Activated CD8-positive, alpha-beta T cell treated with anti-CD3 and anti-CD28 coated beads for 36 hours (primary cell): ENCODE results near the gene EIF1AY. TPM values are rescaled to one million over a fixed set of nuclear protein-coding genes. Genes with fewer than 3 reads are reported as not detected.

Experiments
- ATAC-seq: fragments of 200-7000 bp; cut with Tn5 transposase; one replicate; pipeline ENCODE4 v1.10.0; 2021; ENCODE audit warnings: mild to moderate bottlenecking, moderate library complexity
- CTCF ChIA-PET: fragments of 350-600 bp; sonication (Branson Sonifier 250); formaldehyde crosslinking; loops from one replicate; lab custom pipeline; 2021; ENCODE audit warnings: antibody characterized with exemption; lab: Charles Lee
- POLR2A ChIA-PET: fragments of 350-600 bp; sonication (Branson Sonifier 250); formaldehyde crosslinking; loops from one replicate; lab custom pipeline; 2021; ENCODE audit warnings: antibody characterized with exemption; lab: Charles Lee
- DNase-seq: peaks from one replicate; pipeline ENCODE4 v3.0.0-alpha.2; 2020
- H3K27ac Mint-ChIP-seq: one replicate; pipeline ENCODE4 v1.8.0; 2021; ENCODE audit warnings: mild to moderate bottlenecking, mixed read lengths
- H3K27me3 Mint-ChIP-seq: one replicate; pipeline ENCODE4 v1.8.0; 2021; ENCODE audit warnings: mixed read lengths
- H3K36me3 Mint-ChIP-seq: one replicate; pipeline ENCODE4 v1.8.0; 2021; ENCODE audit warnings: low read depth, mixed read lengths
- H3K4me1 Mint-ChIP-seq: one replicate; pipeline ENCODE4 v1.8.0; 2021; ENCODE audit warnings: low read depth, mixed read lengths
- H3K4me3 Mint-ChIP-seq: one replicate; pipeline ENCODE4 v1.8.0; 2021; ENCODE audit warnings: mild to moderate bottlenecking, moderate library complexity, mixed read lengths
- H3K9me3 Mint-ChIP-seq: one replicate; pipeline ENCODE4 v1.8.0; 2021; ENCODE audit warnings: mixed read lengths
- intact Hi-C: fragments of 100-400 bp; cut with micrococcal nuclease; formaldehyde crosslinking; loops from one replicate; pipeline ENCODE4 v1.10.0; 2022
- total RNA-seq, 2 experiments: library from RNA; stranded (reverse); gene quantifications; one replicate each; pipeline ENCODE4 v1.2.3, GENCODE V29; 2021
- TF ChIP-seq, protein P1 (sequence below): fragments of 200-600 bp; IDR thresholded peaks from one replicate; pipeline ENCODE4 v1.8.0; 2022; ENCODE audit warnings: antibody characterized with exemption, mild to moderate bottlenecking

The EIF1AY gene
- total RNA-seq, 2 experiments from 2014 or later = 89.8 to 92.0 TPM

DNA sequence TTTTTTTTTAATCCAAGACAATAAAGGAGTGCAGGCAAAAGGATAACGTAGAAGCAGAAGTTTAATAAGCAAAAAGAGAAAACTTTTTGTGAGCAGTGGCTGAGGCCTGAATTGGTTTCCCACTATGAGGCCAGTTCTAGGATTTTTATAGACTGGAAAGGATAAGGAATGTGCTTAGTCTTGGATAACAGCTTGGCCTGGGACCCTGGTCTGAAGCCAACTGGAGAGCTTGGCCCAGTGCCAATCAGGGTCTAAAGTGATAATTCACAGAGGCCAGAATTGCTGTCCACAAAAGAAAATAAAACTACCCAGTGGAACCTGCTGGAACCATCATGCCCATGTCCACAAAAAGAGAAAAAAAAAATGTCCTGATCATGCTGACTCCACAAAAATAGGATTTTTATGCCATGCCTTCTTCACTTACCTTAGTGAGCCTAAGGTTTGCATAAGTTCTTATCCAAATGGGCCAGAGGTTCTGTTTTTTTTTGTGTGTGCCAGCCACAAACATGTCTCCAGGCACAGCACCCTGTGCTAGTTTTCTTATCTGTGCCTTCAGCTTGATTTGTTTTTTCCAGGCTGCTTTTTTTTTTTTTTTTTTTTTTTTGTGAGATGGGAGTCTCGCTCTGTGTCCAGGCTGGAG lies 15.6 kb upstream of the EIF1AY start:
- intact Hi-C loops = no loop called here
- Mint-ChIP-seq H3K9me3 (no peaks in the 10 kb centered on the region), H3K4me1 (no peaks in the 10 kb centered on the region), H3K4me3 (no peak overlapping the region), H3K27me3 (no peaks in the 10 kb centered on the region), H3K27ac (no peak overlapping the region), H3K36me3 (no peaks in the 10 kb centered on the region)
- no peak for ATAC-seq
- CTCF ChIA-PET = interaction anchor here (0.9 kb wide), 1 partner anchor 182 kb away, joined by 3 read pairs; no protein-coding TSS in a partner anchor
- TF ChIP-seq, protein P1, sequence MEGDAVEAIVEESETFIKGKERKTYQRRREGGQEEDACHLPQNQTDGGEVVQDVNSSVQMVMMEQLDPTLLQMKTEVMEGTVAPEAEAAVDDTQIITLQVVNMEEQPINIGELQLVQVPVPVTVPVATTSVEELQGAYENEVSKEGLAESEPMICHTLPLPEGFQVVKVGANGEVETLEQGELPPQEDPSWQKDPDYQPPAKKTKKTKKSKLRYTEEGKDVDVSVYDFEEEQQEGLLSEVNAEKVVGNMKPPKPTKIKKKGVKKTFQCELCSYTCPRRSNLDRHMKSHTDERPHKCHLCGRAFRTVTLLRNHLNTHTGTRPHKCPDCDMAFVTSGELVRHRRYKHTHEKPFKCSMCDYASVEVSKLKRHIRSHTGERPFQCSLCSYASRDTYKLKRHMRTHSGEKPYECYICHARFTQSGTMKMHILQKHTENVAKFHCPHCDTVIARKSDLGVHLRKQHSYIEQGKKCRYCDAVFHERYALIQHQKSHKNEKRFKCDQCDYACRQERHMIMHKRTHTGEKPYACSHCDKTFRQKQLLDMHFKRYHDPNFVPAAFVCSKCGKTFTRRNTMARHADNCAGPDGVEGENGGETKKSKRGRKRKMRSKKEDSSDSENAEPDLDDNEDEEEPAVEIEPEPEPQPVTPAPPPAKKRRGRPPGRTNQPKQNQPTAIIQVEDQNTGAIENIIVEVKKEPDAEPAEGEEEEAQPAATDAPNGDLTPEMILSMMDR = no peak
- POLR2A ChIA-PET = no interaction called here
- DNase-seq = no peak

DNA sequence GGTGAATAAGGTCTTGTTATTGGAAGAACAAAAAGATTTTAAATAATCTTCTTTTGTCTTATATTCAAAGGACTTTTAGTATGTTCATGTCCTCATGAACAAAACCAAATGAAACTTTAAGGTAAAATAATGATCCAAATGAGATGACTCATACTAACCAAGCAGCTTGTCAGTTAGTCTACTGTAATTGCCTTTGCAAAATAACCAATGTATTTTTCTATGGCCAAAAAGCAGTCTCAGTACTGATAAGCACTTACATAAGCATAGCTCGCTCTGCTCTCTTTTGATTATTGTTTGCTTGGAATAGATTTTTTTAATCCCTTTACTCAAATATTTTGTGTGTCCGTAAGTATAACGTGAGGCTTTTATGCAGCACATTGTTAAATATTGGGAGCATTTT lies 4.3 kb upstream of the EIF1AY start:
- POLR2A ChIA-PET = no interaction called here
- Mint-ChIP-seq H3K36me3 (peaks cover 4% of the 10 kb centered on the region), H3K27me3 (no peaks in the 10 kb centered on the region), H3K4me1 (peaks cover 11% of the 10 kb centered on the region), H3K4me3 (no peak overlapping the region), H3K9me3 (peaks cover 1% of the 10 kb centered on the region), H3K27ac (no peak overlapping the region)
- DNase-seq (no peak), ATAC-seq (no peak)
- intact Hi-C loops = loop anchor here (10.0 kb wide), 1 partner anchor 173 kb away; no protein-coding TSS in a partner anchor
- TF ChIP-seq, protein P1 = no peak
- CTCF ChIA-PET = interaction anchor here (0.6 kb wide), 1 partner anchor 609 kb away, joined by 3 read pairs; no protein-coding TSS in a partner anchor

DNA sequence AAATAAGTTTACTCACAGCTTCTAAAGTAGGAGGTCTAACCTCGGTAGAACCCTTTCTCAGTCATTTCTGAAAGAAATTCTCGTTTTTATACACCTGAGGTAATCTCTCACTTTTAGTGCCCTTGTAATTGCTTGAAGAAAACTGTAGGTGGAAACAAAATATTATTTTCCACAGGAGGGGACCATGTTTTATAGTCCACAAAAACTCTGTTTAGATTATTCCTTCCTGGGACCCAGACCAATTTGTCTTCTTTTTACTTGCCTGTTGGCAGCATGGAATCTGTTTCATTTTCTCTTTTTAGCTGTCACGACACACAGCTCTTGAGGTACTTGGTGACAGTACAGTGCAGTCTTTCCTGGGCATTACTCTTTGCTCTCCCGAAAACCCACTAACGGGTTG lies 930 bp downstream of the EIF1AY start:
- ChIA-PET POLR2A (interaction anchor here (0.7 to 1.3 kb wide), 3 partner anchors 14 to 45 kb away, joined by 3 to 5 read pairs (median 3); no protein-coding TSS in a partner anchor), CTCF (no interaction called here)
- H3K36me3 Mint-ChIP-seq = peaks cover 10% of the 10 kb centered on the region
- H3K9me3 Mint-ChIP-seq = peaks cover 1% of the 10 kb centered on the region
- DNase-seq = no peak
- peak overlapping the region; percentile 83 for H3K4me3 Mint-ChIP-seq
- H3K4me1 Mint-ChIP-seq = peaks cover 23% of the 10 kb centered on the region
- TF ChIP-seq, protein P1 = no peak
- no peak for ATAC-seq
- H3K27me3 Mint-ChIP-seq = no peaks in the 10 kb centered on the region
- intact Hi-C loops = loop anchor here (10.0 kb wide), 1 partner anchor 168 kb away; no protein-coding TSS in a partner anchor
- peak overlapping the region; percentile 95 for H3K27ac Mint-ChIP-seq

DNA sequence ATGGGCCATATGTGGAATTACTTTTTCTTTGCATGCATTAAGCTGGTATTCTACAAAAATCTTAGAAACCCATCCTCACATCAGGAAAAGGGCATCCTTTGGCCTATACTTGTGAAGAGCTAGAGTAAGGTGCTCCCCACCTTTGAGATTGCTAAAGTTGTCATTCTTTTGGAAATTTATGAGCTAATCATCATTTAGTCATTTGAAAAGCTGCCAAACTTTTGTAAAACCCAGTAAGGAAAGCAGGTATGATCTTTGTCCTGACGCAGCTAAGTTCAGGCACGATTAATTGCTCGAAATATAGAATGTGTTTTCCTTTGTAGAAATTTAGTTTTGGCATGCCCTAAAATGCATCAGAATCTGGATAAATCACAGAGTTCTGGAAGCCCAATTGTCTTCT lies 2.6 kb downstream of the EIF1AY start:
- intact Hi-C loops = loop anchor here (10.0 kb wide), 1 partner anchor 167 kb away; no protein-coding TSS in a partner anchor
- no peak for DNase-seq
- H3K27me3 Mint-ChIP-seq = no peaks in the 10 kb centered on the region
- H3K36me3 Mint-ChIP-seq = peaks cover 10% of the 10 kb centered on the region
- H3K27ac Mint-ChIP-seq = no peak overlapping the region
- peak overlapping the region; percentile 36 for H3K4me3 Mint-ChIP-seq
- ChIA-PET POLR2A (no interaction called here), CTCF (no interaction called here)
- H3K4me1 Mint-ChIP-seq = peaks cover 19% of the 10 kb centered on the region
- TF ChIP-seq, protein P1 = no peak
- ATAC-seq = no peak
- peaks cover under 1% of the 10 kb centered on the region for H3K9me3 Mint-ChIP-seq

DNA sequence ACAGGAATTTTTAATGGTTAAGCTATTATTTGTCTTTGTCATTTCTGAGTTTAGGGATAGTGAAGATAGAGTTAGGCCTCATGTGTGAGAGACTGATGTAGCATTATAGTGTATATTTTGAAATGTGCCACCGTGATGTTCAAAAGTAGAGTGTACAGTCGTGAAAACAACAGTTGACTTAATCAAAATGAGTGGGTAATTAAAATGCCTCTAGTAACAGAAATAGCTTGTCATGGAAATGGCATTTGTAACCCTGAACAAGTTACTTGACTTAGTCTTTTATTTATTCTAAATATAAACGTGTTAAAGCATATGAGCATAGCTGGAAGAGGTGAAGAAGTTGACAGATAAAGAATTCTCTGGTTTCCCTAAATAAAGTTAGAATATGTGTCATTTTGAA lies 6.1 kb downstream of the EIF1AY start:
- peaks cover 17% of the 10 kb centered on the region for H3K4me1 Mint-ChIP-seq
- H3K27me3 Mint-ChIP-seq = no peaks in the 10 kb centered on the region
- H3K36me3 Mint-ChIP-seq = peaks cover 6% of the 10 kb centered on the region
- TF ChIP-seq, protein P1 = no peak
- intact Hi-C loops = no loop called here
- H3K9me3 Mint-ChIP-seq = no peaks in the 10 kb centered on the region
- H3K27ac Mint-ChIP-seq = no peak overlapping the region
- DNase-seq = no peak
- H3K4me3 Mint-ChIP-seq = no peak overlapping the region
- ATAC-seq = no peak
- POLR2A ChIA-PET = no interaction called here
- CTCF ChIA-PET = no interaction called here
